Thoracic aorta (tissue), 2 donors: ENCODE results near the gene BTF3. TPM values are rescaled to one million over a fixed set of nuclear protein-coding genes. Genes with fewer than 3 reads are reported as not detected.

Experiments used
- ATAC-seq: fragments of 150-250 bp; one replicate; pipeline ENCODE4 v1.8.0; 2017; ENCODE audit warnings: low read depth; ENCODE audit not compliant: insufficient number of reproducible peaks, low FRiP score
- DNase-seq: peaks from one replicate; pipeline ENCODE4 v3.0.0-alpha.2; 2020; ENCODE audit warnings: low spot score
- H3K27ac ChIP-seq, 2 donors: fragments of 200-600 bp; sonication (generic); 1 replicate in 1 of 2; 2 replicates in 1 of 2; pipeline ENCODE4 v1.5.1; 2016; ENCODE audit warnings: mild to moderate bottlenecking in 2 of 2, moderate library complexity in 2 of 2
- H3K27me3 ChIP-seq: fragments of 200-600 bp; sonication (generic); replicated peaks from 2 replicates; pipeline ENCODE4 v1.6.0; 2016; ENCODE audit warnings: mild to moderate bottlenecking; ENCODE audit not compliant: insufficient read depth
- H3K36me3 ChIP-seq: fragments of 200-600 bp; sonication (generic); one replicate; pipeline ENCODE4 v1.5.1; 2016
- H3K4me1 ChIP-seq, 2 donors: fragments of 200-600 bp; sonication (generic); 1 replicate in 1 of 2; 2 replicates in 1 of 2; pipeline versions ENCODE4 v1.5.1 to v1.6.0; 2016; ENCODE audit warnings: low read depth in 2 of 2, mild to moderate bottlenecking in 1 of 2; ENCODE audit not compliant: control insufficient read depth in 1 of 2
- H3K4me3 ChIP-seq: fragments of 200-600 bp; sonication (generic); 2 replicates; pipeline ENCODE4 v1.5.1; 2016; ENCODE audit warnings: mild to moderate bottlenecking
- H3K9me3 ChIP-seq: fragments of 200-600 bp; sonication (generic); 2 replicates; pipeline ENCODE4 v1.5.1; 2016
- total RNA-seq, 2 donors: library from RNA; depleted of rRNA; stranded (reverse); fragments of >200 nt; gene quantifications; one replicate each; pipeline versions ENCODE4 v1.1.0 to v1.2.3, GENCODE V29; 2016
- TF ChIP-seq, protein P1 (sequence below): fragments of 200-600 bp; sonication (generic); IDR thresholded peaks from one replicate; pipeline ENCODE4 v1.5.1; 2019; ENCODE audit warnings: antibody characterized with exemption

BTF3 gene
- total RNA-seq, 2 donors from 2014 or later = 250 to 407 TPM

DNA sequence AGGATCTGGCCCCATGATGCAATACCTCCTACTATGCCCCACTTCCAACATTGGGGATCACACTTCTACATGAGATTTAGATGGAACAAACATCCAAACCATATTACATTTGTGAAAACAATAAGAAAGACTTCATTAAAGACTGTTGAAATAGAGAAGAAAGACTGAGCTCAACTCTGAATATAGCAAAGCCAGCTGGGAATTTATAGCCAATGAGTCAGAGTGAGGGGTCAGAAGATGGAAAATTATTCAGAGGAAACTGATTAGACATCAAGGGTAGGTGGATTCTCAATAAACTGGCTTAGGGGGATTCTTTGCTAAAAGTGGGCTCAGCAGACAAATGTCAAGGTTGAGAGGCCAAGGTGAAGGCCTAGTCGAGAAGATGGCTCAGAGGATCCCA lies 25.6 kb downstream of the BTF3 start:
- Histone ChIP-seq H3K27ac (no peak overlapping the region), H3K4me3 (no peak overlapping the region), H3K4me1 (peaks cover 13 to 44% of the 10 kb centered on the region in 2 donors), H3K9me3 (no peaks in the 10 kb centered on the region), H3K27me3 (no peaks in the 10 kb centered on the region), H3K36me3 (no peaks in the 10 kb centered on the region)
- ATAC-seq (no peak), DNase-seq (no peak)
- TF ChIP-seq, protein P1, sequence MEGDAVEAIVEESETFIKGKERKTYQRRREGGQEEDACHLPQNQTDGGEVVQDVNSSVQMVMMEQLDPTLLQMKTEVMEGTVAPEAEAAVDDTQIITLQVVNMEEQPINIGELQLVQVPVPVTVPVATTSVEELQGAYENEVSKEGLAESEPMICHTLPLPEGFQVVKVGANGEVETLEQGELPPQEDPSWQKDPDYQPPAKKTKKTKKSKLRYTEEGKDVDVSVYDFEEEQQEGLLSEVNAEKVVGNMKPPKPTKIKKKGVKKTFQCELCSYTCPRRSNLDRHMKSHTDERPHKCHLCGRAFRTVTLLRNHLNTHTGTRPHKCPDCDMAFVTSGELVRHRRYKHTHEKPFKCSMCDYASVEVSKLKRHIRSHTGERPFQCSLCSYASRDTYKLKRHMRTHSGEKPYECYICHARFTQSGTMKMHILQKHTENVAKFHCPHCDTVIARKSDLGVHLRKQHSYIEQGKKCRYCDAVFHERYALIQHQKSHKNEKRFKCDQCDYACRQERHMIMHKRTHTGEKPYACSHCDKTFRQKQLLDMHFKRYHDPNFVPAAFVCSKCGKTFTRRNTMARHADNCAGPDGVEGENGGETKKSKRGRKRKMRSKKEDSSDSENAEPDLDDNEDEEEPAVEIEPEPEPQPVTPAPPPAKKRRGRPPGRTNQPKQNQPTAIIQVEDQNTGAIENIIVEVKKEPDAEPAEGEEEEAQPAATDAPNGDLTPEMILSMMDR = no peak

DNA sequence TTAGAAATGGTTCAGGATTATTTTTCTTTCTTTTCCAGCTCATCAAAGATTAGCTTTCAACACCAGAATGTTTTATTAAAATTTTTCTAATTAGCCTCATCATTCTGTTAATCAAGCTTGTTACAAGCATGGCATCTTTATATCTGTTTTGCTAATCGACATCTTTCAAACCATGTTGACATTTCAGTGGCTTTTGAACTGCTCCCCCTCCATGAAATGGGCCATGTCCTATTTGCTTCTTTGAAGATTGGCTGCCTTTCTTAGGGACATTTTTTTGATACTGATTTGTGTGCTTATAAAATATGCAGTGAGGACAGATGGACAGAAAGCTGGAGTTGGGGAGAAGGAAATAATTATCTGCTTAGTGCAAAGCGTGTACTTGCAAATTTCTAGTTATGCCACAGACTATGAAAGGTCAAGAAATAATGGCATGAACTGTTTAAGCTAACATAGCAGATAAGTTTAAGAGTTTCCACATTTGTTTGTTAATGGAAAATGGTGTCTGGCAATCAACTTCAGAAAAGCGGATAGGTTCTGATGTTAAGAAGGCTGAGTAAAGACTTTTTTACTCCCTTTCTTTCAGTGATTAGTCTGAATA lies 27.5 kb downstream of the BTF3 start:
- H3K27me3 ChIP-seq = no peaks in the 10 kb centered on the region
- H3K27ac ChIP-seq = peak overlapping the region; percentile 45 to 51
- no peak for ATAC-seq

DNA sequence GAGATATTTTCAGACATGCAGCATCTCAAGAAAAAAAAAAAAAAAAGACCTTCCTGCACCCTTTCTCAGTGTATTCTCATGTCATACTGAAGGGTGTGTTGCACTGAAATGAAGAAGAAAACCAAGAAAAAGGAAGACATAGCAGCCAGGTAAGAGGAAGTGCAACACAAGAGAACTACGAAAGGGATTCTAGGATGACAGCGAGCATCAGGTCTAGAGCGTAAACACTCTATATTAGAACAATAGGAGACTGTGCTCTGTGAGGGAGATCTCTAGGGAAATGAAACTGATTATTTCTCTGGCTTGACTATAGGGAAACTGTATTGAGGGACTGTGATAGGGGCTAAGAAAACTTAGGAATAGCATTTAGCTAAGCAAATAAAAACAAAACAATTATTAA lies 30.0 kb downstream of the BTF3 start:
- no peaks in the 10 kb centered on the region for H3K9me3 ChIP-seq
- ATAC-seq (no peak), DNase-seq (no peak)
- H3K36me3 ChIP-seq = no peaks in the 10 kb centered on the region
- H3K4me1 ChIP-seq = peaks cover 10 to 28% of the 10 kb centered on the region in 2 donors
- H3K27ac ChIP-seq = no peak overlapping the region
- no peaks in the 10 kb centered on the region for H3K27me3 ChIP-seq
- TF ChIP-seq, protein P1 = no peak
- no peak overlapping the region for H3K4me3 ChIP-seq

More for the DNA sequence above, 27.5 kb downstream of the BTF3 start:
- DNase-seq = no peak
- Histone ChIP-seq H3K36me3 (no peaks in the 10 kb centered on the region), H3K4me1 (peaks cover 13 to 35% of the 10 kb centered on the region in 2 donors), H3K9me3 (no peaks in the 10 kb centered on the region), H3K4me3 (no peak overlapping the region)
- TF ChIP-seq, protein P1 = no peak

DNA sequence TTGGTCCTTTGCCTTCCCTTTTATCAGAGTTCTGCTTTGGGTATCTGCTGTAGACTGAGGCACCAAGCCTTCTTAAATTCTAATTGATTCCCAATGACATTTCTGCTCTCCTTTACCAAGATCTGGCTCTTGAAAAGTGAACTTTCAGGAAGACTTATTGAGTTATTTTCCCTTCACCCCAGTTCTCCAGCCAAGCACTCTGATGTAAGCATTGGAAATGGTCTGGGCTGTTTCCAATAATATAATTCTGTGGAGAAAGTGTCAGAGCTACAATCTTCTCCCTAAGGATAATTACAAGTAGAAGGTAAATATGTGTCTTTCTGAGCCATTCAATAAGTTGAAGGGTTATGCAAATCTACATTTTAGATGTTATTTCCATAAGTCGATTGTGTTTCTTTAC lies 30.8 kb downstream of the BTF3 start:
- peaks cover 10 to 20% of the 10 kb centered on the region in 2 donors for H3K4me1 ChIP-seq
- ATAC-seq (no peak), DNase-seq (no peak)
- H3K36me3 ChIP-seq = no peaks in the 10 kb centered on the region
- TF ChIP-seq, protein P1 = no peak
- H3K27me3 ChIP-seq = no peaks in the 10 kb centered on the region
- H3K9me3 ChIP-seq = no peaks in the 10 kb centered on the region
- H3K4me3 ChIP-seq = no peak overlapping the region
- no peak overlapping the region for H3K27ac ChIP-seq

DNA sequence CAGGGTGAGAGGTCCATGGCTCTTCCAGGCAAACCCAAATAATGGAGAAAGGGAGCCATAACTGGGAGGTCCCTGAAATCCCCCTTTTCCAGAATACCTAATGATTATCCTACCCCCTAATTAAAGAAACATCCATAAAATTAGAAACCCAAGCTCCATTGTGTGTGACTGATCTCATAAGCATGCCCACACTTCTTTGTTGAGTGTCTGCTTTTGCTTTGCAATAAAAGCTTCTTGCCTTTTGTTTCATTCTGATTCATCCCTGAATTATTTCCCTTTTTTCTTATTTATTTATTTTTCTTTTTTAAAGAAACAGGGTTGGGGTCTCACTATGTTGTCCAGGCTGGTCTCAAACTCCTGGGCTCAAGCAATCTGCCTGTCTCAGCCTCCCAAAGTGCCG lies 33.1 kb downstream of the BTF3 start:
- H3K36me3 ChIP-seq = no peaks in the 10 kb centered on the region
- no peaks in the 10 kb centered on the region for H3K27me3 ChIP-seq
- ATAC-seq (no peak), DNase-seq (no peak)
- H3K27ac ChIP-seq = no peak overlapping the region
- no peaks in the 10 kb centered on the region for H3K9me3 ChIP-seq
- TF ChIP-seq, protein P1 = no peak
- peaks cover 0 to 3% of the 10 kb centered on the region in 2 donors for H3K4me1 ChIP-seq
- H3K4me3 ChIP-seq = no peak overlapping the region
